GM23248 (cell line): ENCODE results near the gene RXRA. TPM values are rescaled to one million over a fixed set of nuclear protein-coding genes. Genes with fewer than 3 reads are reported as not detected.

Experiments used
- DNase-seq: peaks from one replicate; pipeline ENCODE4 v3.0.0-alpha.2; 2015
- H2AFZ ChIP-seq: fragments of 200-600 bp; sonication (generic); 2 replicates; pipeline ENCODE4 v1.6.1; 2016; ENCODE audit warnings: antibody characterized with exemption
- H3F3A ChIP-seq: fragments of 200-600 bp; sonication (generic); 2 replicates; pipeline ENCODE4 v1.6.1; 2016; ENCODE audit warnings: mild to moderate bottlenecking, antibody characterized with exemption, mixed run types; ENCODE audit not compliant: insufficient read depth
- H3K27ac ChIP-seq: fragments of 200-600 bp; sonication (generic); 2 replicates; pipeline ENCODE4 v1.5.1; 2016; ENCODE audit warnings: mild to moderate bottlenecking
- H3K27me3 ChIP-seq: fragments of 200-600 bp; sonication (generic); replicated peaks from 2 replicates; pipeline ENCODE4 v1.6.1; 2016; ENCODE audit warnings: mild to moderate bottlenecking; ENCODE audit not compliant: insufficient read depth
- H3K36me3 ChIP-seq: fragments of 200-600 bp; sonication (generic); 2 replicates; pipeline ENCODE4 v1.6.1; 2016; ENCODE audit warnings: low read depth, mild to moderate bottlenecking
- H3K4me1 ChIP-seq: fragments of 200-600 bp; sonication (generic); 2 replicates; pipeline ENCODE4 v1.6.1; 2016; ENCODE audit warnings: mild to moderate bottlenecking; ENCODE audit not compliant: insufficient read depth
- H3K4me2 ChIP-seq: fragments of 200-600 bp; sonication (generic); one replicate; pipeline ENCODE4 v1.6.1; 2016; ENCODE audit warnings: mild to moderate bottlenecking; ENCODE audit not compliant: unreplicated experiment
- H3K4me3 ChIP-seq: fragments of 200-600 bp; sonication (generic); 2 replicates; pipeline ENCODE4 v1.5.1; 2016; ENCODE audit warnings: mild to moderate bottlenecking
- H3K79me2 ChIP-seq: fragments of 200-600 bp; sonication (generic); 2 replicates; pipeline ENCODE4 v1.6.1; 2016; ENCODE audit warnings: mild to moderate bottlenecking; ENCODE audit not compliant: insufficient read depth
- H3K9ac ChIP-seq: fragments of 200-600 bp; sonication (generic); 2 replicates; pipeline ENCODE4 v1.6.1; 2016; ENCODE audit warnings: mild to moderate bottlenecking
- H3K9me2 ChIP-seq: fragments of 200-600 bp; sonication (generic); 2 replicates; pipeline ENCODE4 v1.6.1; 2016; ENCODE audit warnings: mixed run types, mild to moderate bottlenecking, moderate library complexity; ENCODE audit not compliant: insufficient read depth
- H3K9me3 ChIP-seq: fragments of 200-600 bp; sonication (generic); one replicate; pipeline ENCODE4 v1.6.1; 2017; ENCODE audit warnings: low read depth
- H4K20me1 ChIP-seq: fragments of 200-600 bp; sonication (generic); 2 replicates; pipeline ENCODE4 v1.6.0; 2016; ENCODE audit not compliant: insufficient read depth
- EZH2 ChIP-seq: fragments of 200-600 bp; sonication (generic); IDR thresholded peaks from 2 replicates; pipeline ENCODE4 v1.6.1; 2018; ENCODE audit warnings: antibody characterized with exemption, mild to moderate bottlenecking; ENCODE audit not compliant: insufficient read depth, poor library complexity, severe bottlenecking
- EZH2phosphoT487 ChIP-seq: fragments of 200-600 bp; sonication (generic); IDR thresholded peaks from 2 replicates; pipeline ENCODE4 v1.6.1; 2018; ENCODE audit warnings: antibody characterized with exemption, moderate library complexity, mild to moderate bottlenecking, low read depth; ENCODE audit not compliant: insufficient read depth
- WGBS, 2 experiments: methylation state at CpG; one replicate each; pipeline ENCODE4 v1.1.6; 2015 to 2017; ENCODE audit warnings: low lambda C conversion rate in 2 of 2, low coverage in 1 of 2; ENCODE audit errors: missing lambda C conversion rate in 2 of 2; 5-methylcytosine and 5-hydroxymethylcytosine counted together
- in situ Hi-C: fragments of 300-500 bp; cut with MboI; formaldehyde crosslinking; loops from 2 replicates; pipeline ENCODE4 v1.15.0; 2020
- polyA plus RNA-seq: library from polyadenylated mRNA; unstranded; fragments of >200 nt; fragmentation: Nextera tagmentation; extraction: Ambion mirVana; gene quantifications from 2 replicates; pipeline ENCODE4 v1.2.1, GENCODE V29; 2016
- total RNA-seq: library from RNA; depleted of rRNA; stranded (reverse); fragments of >200 nt; shearing (Covaris generic); gene quantifications from 2 replicates; pipeline ENCODE4 v1.2.3, GENCODE V29; 2014

RXRA gene
- total and polyA plus RNA-seq, 2 experiments from 2014 or later, result 3.9 to 34.8 TPM

GRCh38 chr9:134289241-134289875 lies 36.9 kb upstream of the RXRA start:
- no peaks in the 10 kb centered on the region for H3K9me2 ChIP-seq
- H3K9ac ChIP-seq, result no peak overlapping the region
- no peaks in the 10 kb centered on the region for H3K36me3 ChIP-seq
- WGBS, 2 experiments, result 63 to 64% methylated on average over 12 of the region's 12 CpGs
- no peak for DNase-seq
- H3K27me3 ChIP-seq, result no peaks in the 10 kb centered on the region
- in situ Hi-C loops, result no loop called here
- H3K79me2 ChIP-seq, result no peaks in the 10 kb centered on the region
- no peak overlapping the region for H3K4me2 ChIP-seq
- H3K4me3 ChIP-seq, result no peak overlapping the region
- TF ChIP-seq EZH2, result no peak
- TF ChIP-seq EZH2phosphoT487, result no peak
- H3K4me1 ChIP-seq, result 0 out of 2 replicates have a peak, but pooled peaks cover 2% of the 10 kb centered on the region
- no peak overlapping the region for H2AFZ ChIP-seq
- H3K9me3 ChIP-seq, result no peaks in the 10 kb centered on the region
- no peaks in the 10 kb centered on the region for H4K20me1 ChIP-seq
- no peak overlapping the region for H3K27ac ChIP-seq
- H3F3A ChIP-seq, result no peaks in the 10 kb centered on the region

GRCh38 chr9:134290603-134291451 lies 35.4 kb upstream of the RXRA start:
- Histone ChIP-seq H3K4me1 (0 out of 2 replicates have a peak, but pooled peaks cover 2% of the 10 kb centered on the region), H3K27me3 (no peaks in the 10 kb centered on the region), H3K9me3 (no peaks in the 10 kb centered on the region), H3K4me2 (no peak overlapping the region), H3K27ac (no peak overlapping the region), H4K20me1 (no peaks in the 10 kb centered on the region), H3F3A (no peaks in the 10 kb centered on the region), H3K9me2 (no peaks in the 10 kb centered on the region), H3K9ac (no peak overlapping the region), H3K36me3 (no peaks in the 10 kb centered on the region), H2AFZ (no peak overlapping the region), H3K79me2 (no peaks in the 10 kb centered on the region), H3K4me3 (no peak overlapping the region)
- in situ Hi-C loops, result no loop called here
- TF ChIP-seq EZH2phosphoT487, result no peak
- TF ChIP-seq EZH2, result no peak
- DNase-seq, result no peak
- WGBS, 2 experiments, result 85 to 87% methylated on average over 12 of the region's 12 CpGs

- in situ Hi-C loops, result no loop called here
- H3K27ac ChIP-seq, result no peak overlapping the region
- TF ChIP-seq EZH2 (no peak), EZH2phosphoT487 (no peak)
- no peaks in the 10 kb centered on the region for H3K27me3 ChIP-seq
- WGBS, 2 experiments, result 67 to 76% methylated on average over 11 of the region's 11 CpGs
- H3K9ac ChIP-seq, result no peak overlapping the region
- no peak overlapping the region for H3K4me3 ChIP-seq
- 0 out of 2 replicates have a peak, but pooled peaks cover 2% of the 10 kb centered on the region for H3K4me1 ChIP-seq
- no peaks in the 10 kb centered on the region for H3K79me2 ChIP-seq
- no peaks in the 10 kb centered on the region for H4K20me1 ChIP-seq
- H2AFZ ChIP-seq, result no peak overlapping the region
- H3K9me3 ChIP-seq, result no peaks in the 10 kb centered on the region
- DNase-seq, result no peak
- H3K36me3 ChIP-seq, result no peaks in the 10 kb centered on the region
- H3K4me2 ChIP-seq, result no peak overlapping the region
- no peaks in the 10 kb centered on the region for H3F3A ChIP-seq
- no peaks in the 10 kb centered on the region for H3K9me2 ChIP-seq
These were observed 34.8 kb upstream of the RXRA start for GRCh38 chr9:134291452-134291881.

- Histone ChIP-seq H3K9me2 (no peaks in the 10 kb centered on the region), H3K27ac (no peak overlapping the region), H3K4me1 (0 out of 2 replicates have a peak, but pooled peaks cover 2% of the 10 kb centered on the region), H3K4me2 (no peak overlapping the region), H3K79me2 (no peaks in the 10 kb centered on the region), H2AFZ (no peak overlapping the region), H3F3A (no peaks in the 10 kb centered on the region), H3K36me3 (no peaks in the 10 kb centered on the region), H3K9me3 (no peaks in the 10 kb centered on the region), H3K4me3 (no peak overlapping the region), H3K9ac (no peak overlapping the region), H3K27me3 (no peaks in the 10 kb centered on the region), H4K20me1 (no peaks in the 10 kb centered on the region)
- in situ Hi-C loops, result no loop called here
- TF ChIP-seq EZH2phosphoT487, result no peak
- no peak for TF ChIP-seq EZH2
- DNase-seq, result no peak
- 88 to 89% methylated on average over 23 to 35 of the region's 35 CpGs for WGBS, 2 experiments
These were observed 34.0 kb upstream of the RXRA start for GRCh38 chr9:134291961-134292871.
